HepG2 (cell line): ENCODE data around the gene ZFAND3.

Source experiments
- AFF4 ChIP-seq: sonication (generic); formaldehyde crosslinking; IDR thresholded peaks from 2 replicates; pipeline ENCODE4 v1.4.0; 2020; ENCODE audit warnings: missing genetic modification reagents
- ARHGAP35 ChIP-seq: sonication (generic); formaldehyde crosslinking; IDR thresholded peaks from 2 replicates; pipeline ENCODE4 v1.9.0; 2022; ENCODE audit warnings: mild to moderate bottlenecking, inconsistent platforms, moderate library complexity, missing genetic modification reagents, borderline replicate concordance
- EZH2 ChIP-seq: conservative IDR thresholded peaks from 2 replicates; pipeline ENCODE4 v1.6.1; 2012; ENCODE audit warnings: mild to moderate bottlenecking, low read depth, low read length, moderate library complexity
- HDAC6 ChIP-seq: fragments of 200-600 bp; sonication (generic); IDR thresholded peaks from 2 replicates; pipeline ENCODE4 v1.7.0; 2017; ENCODE audit warnings: mild to moderate bottlenecking, antibody characterized with exemption, low read length, low read depth
- JUN ChIP-seq: sonication (generic); formaldehyde crosslinking; IDR thresholded peaks from 2 replicates; pipeline ENCODE4 v1.4.0; 2020; ENCODE audit warnings: mild to moderate bottlenecking, missing genetic modification reagents
- RERE ChIP-seq: IDR thresholded peaks from 2 replicates; pipeline ENCODE4 v1.6.1; 2016; ENCODE audit warnings: low read depth, missing genetic modification reagents, missing compliant biosample characterization
- RFX5 ChIP-seq: IDR thresholded peaks from 2 replicates; pipeline ENCODE4 v1.6.1; 2011; ENCODE audit warnings: low read depth, low read length, improper control_type of control experiment
- ZNF407 ChIP-seq: sonication (generic); formaldehyde crosslinking; IDR thresholded peaks from one replicate; pipeline ENCODE4 v1.5.1; 2020; ENCODE audit warnings: mild to moderate bottlenecking, missing genetic modification reagents; ENCODE audit errors: not compliant biosample characterization
- ZNF543 ChIP-seq: sonication (generic); formaldehyde crosslinking; IDR thresholded peaks from 2 replicates; pipeline ENCODE4 v1.4.0; 2020; ENCODE audit warnings: mild to moderate bottlenecking, missing genetic modification reagents
- ZNF549 ChIP-seq: sonication (generic); formaldehyde crosslinking; IDR thresholded peaks from 2 replicates; pipeline ENCODE4 v1.5.0; 2020; ENCODE audit warnings: missing genetic modification reagents

- TF ChIP-seq ZNF543 (CRISPR knock-in tag): no peak
- no peak for TF ChIP-seq ZNF407 (CRISPR knock-in tag)
- TF ChIP-seq EZH2: no peak
- TF ChIP-seq RERE (CRISPR knock-in tag): no peak
- no peak for TF ChIP-seq RFX5
- no peak for TF ChIP-seq ARHGAP35
- no peak for TF ChIP-seq AFF4 (CRISPR knock-in tag)
- TF ChIP-seq JUN (CRISPR knock-in tag): no peak
- TF ChIP-seq ZNF549 (CRISPR knock-in tag): no peak
- TF ChIP-seq HDAC6: no peak
Measured at GRCh38 chr6:38079107-38079506, 259.6 kb downstream of the ZFAND3 start.
